ENCODE data around the gene ROPN1L.
"Not testable (repeated sequence)": the region's sequence is repeated elsewhere in the genome, so short reads cannot be mapped to it uniquely, and the experiment has no call there.

ROPN1L gene

GRCh38 chr5:10501554-10502075 is 59.9 kb downstream of the ROPN1L start:
- DNase-seq (ENCODE audit: low read depth, low spot score): no peak

DNA sequence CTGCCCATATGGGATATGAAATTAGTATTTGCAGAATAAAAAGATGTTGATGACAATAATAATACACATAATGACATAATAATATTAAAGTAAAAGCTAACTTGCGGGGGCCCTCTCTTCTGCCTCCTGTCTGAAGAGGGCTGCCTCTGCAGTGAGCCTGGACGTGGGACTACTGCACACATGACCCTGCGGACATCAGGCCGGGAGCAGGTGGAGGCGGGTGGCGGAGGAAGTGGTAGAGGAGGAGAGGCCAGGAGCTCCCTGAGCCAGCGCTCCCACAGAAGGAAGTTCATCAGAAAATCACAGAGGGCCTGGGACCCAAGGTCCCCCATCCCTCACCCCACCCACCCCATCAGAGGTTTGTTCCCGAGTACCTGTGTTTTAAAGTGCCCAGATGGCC is 60.5 kb downstream of the ROPN1L start:
- DNase-seq (ENCODE audit: low read depth, low spot score): no peak

DNA sequence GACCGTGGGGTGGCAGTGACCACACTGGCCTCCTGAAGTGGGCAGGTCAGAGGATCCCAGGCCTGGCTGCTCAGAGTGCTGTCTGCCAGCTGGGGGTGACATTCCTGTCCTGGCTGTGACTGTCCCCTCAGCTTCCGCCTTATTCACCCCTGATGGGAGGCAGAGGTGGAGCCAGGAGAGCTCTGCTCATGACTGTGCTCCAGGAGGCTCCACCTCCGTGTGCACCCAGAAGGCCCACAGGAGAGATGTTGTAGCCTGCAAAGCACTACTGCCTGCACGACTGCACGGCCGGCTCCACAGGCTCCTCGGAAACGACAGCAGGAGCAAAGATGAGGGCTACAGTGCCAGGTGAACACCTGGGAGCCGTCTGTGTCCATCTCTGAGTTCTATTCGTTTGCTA is 60.9 kb downstream of the ROPN1L start:
- DNase-seq (ENCODE audit: low read depth, low spot score): no peak

DNA sequence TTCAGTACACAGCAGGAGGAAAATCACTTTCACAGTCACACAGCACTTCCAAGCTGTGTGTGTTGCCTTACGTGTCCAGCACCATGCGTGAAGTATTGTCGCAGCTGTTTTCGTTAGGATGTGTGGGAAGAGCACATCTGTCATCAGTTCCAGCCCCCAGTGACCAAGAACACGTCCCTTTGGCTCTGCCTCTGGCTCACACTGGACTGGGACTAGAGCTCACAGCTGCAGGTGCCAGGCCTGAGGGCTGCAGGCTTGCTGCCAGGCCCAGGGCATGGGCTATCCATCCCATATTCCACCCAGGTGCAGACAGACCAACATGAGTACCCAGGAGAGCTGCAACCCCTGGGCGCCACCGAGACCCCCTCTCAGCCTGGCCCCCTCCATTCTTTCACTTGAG is 61.6 kb downstream of the ROPN1L start:
- DNase-seq (ENCODE audit: low read depth, low spot score): no peak

- DNase-seq (ENCODE audit: low read depth, low spot score): no peak
Observed at GRCh38 chr5:10503997-10504793, 62.5 kb downstream of the ROPN1L start.

DNA sequence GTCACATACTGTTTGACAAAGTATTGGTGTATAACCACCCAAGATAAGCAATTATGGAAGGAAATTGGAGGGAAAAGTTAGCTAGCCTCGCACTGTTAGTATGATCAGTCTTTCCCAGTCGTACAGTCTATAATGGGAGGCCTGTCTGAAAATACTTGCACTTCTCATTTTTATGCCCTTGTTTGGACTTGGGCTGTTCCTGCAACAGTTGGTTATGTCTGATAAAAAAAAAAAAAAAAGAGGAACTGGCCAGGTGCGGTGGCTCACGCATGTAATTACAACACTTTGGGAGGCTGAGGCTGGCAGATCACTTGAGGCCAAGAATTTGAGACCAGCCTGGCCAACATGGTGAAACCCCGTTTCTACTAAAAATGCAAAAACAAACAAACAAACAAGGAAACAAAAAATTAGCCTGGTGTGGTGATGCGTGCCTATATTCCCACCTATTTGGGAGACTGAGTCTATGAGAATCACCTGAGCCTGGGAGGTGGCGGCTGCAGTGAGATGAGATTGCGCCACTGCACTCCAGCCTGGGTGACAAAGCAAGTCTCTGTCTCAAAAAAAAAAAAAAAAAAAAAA is 63.9 kb downstream of the ROPN1L start:
- DNase-seq (ENCODE audit: low read depth, low spot score): no peak

DNA sequence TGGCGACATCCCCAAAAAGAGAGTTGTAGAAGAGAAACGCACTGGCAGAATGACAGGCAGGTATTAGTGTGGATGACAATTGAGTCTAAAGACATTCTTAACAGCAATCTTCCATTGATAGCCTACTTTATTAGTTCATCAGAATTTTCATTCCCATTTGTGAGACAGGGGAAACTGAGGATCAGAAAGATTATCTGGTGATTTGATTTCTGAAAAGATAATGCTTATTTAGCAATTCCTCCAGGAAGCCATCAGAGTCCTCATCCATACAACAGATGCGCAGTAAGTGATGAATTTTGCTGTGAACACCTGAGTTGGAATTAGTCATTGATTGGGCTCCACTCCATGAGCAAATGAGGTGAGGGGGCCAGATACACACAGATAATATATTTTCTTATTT is 64.9 kb downstream of the ROPN1L start:
- no peak for DNase-seq (ENCODE audit: low read depth, low spot score)

- DNase-seq (ENCODE audit: low read depth, low spot score): no peak
Observed at GRCh38 chr5:10507575-10508096, 66.0 kb downstream of the ROPN1L start.

- DNase-seq (ENCODE audit: low read depth, low spot score): no peak
Observed at GRCh38 chr5:10509575-10509974, 67.9 kb downstream of the ROPN1L start.

GRCh38 chr5:10511741-10512640 is 70.3 kb downstream of the ROPN1L start:
- DNase-seq (ENCODE audit: low read depth, low spot score): no peak

DNA sequence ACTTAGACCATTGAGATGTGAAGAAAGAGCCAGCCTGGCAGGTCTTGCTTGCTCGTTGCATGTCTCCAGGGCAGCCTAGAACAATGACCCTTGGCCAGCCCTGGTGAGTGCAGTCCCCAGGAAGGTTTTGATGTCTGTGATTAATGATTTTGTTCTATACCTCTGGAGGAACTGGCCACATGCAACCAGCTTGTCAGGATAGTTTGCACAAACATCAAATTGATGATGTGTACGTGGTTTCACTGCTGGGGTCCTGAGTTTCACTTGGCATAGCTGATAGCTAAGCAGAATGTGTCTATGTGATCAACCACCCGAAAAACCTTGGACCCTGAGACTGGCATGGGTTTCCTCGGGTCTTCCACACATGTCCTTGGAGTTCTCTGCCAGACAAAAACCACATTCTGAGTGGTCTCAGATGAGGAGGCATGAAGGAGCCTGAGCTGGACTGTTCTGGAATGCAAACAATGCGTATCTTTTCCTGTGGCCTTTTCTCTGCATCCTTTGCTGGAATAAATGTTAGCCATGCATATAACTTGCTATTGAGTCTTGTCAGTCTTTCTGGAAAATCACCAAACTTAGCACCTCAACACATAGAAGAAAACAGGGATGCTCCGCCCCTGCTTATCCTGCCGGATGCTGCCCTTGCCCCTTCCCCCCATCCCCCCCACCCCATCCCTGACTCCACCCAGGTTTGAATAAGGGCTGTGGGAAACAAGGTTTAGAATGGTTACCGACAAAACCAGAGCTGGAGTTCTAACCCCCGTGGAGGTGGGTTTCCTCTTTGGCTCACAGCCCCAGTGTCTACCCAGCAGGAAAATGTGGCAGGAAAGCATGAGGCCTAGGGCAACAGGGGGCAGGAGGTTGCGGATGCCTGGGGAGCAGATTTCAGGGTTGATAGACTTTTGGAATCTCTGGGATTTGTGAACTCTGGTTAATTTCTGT is 72.1 kb downstream of the ROPN1L start:
- peak; percentile 91 for DNase-seq (ENCODE audit: low read depth, low spot score)

DNA sequence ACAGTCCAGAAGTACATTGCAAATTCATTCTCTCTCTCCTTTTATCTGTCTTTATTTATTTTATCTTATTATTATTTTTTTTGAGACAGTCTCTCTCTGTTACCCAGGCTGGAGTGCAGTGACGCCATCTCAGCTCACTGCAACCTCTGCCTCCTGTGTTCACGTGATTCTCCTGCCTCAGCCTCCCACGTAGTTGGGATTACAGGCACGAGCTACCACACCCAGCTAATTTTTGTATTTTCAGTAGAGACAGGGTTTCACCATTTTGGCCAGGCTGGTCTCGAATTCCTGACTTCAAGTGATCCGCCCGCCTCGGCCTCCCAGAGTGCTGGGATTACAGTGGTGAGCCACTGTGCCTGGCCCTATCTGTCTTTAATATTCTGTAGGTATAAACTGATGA is 72.9 kb downstream of the ROPN1L start:
- DNase-seq (ENCODE audit: low read depth, low spot score): not testable (repeated sequence)
